Adrenal gland (tissue), 12 donors: Measurements from ENCODE around the gene DMRT1. TPM values are rescaled to one million over a fixed set of nuclear protein-coding genes. Genes with fewer than 3 reads are reported as not detected.

ENCODE experiments used
- DNase-seq, 7 donors: peaks; one replicate each; pipeline ENCODE4 v3.0.0-alpha.2; 2019 to 2020
- H3K27ac ChIP-seq, 5 donors: fragments of 200-600 bp; sonication (generic) in 4 of 5; 1 replicate in 3 of 5; 2 replicates in 2 of 5; pipeline versions ENCODE4 v1.5.1 to v1.8.0; 2016 to 2020; ENCODE audit warnings: mild to moderate bottlenecking in 1 of 5
- H3K27me3 ChIP-seq: fragments of 200-600 bp; 2 replicates; pipeline ENCODE4 v1.8.0; 2021
- H3K36me3 ChIP-seq, 2 donors: fragments of 200-600 bp; replicated peaks in 1 of 2; 1 replicate in 1 of 2; 2 replicates in 1 of 2; pipeline versions ENCODE4 v1.5.1 to v1.8.0; 2018 to 2022
- H3K4me1 ChIP-seq, 2 donors: fragments of 200-600 bp; replicated peaks in 1 of 2; 1 replicate in 1 of 2; 2 replicates in 1 of 2; pipeline versions ENCODE4 v1.5.1 to v1.8.0; 2018 to 2021
- H3K4me3 ChIP-seq, 4 donors: fragments of 200-600 bp; sonication (generic) in 3 of 4; one replicate each; pipeline ENCODE4 v1.5.1; 2016 to 2018
- H3K9me3 ChIP-seq, 3 donors: fragments of 200-600 bp; sonication (generic) in 1 of 3; replicated peaks in 1 of 3; 1 replicate in 2 of 3; 2 replicates in 1 of 3; pipeline versions ENCODE4 v1.5.1 to v1.8.0; 2016 to 2021
- POLR2A ChIP-seq, 2 donors: fragments of 450-650 bp; IDR thresholded peaks; one replicate each; pipeline ENCODE4 v1.6.1; 2017; ENCODE audit warnings: antibody characterized with exemption in 2 of 2, mild to moderate bottlenecking in 2 of 2, moderate library complexity in 1 of 2
- WGBS, 4 donors: extraction: QIAGEN DNeasy Blood & Tissue Kit in 2 of 4; methylation state at CpG; one replicate each; pipeline versions ENCODE4 v1.1.5 to v1.1.7; 2013 to 2017; 5-methylcytosine and 5-hydroxymethylcytosine counted together
- intact Hi-C, 2 donors: fragments of 100-400 bp; cut with DNase I; formaldehyde crosslinking; loops; one replicate each; pipeline versions ENCODE4 v1.14.1 to v1.15.0; 2022 to 2023
- polyA plus RNA-seq, 3 donors: library from polyadenylated mRNA; stranded (reverse); fragments of 200-250 nt in 2 of 3; fragments of 350-450 nt in 1 of 3; fragmentation: Illumina TruSeq in 1 of 3; extraction: RNeasy Lipid Tissue Mini Kit (QIAGEN cat#74804) in 1 of 3; gene quantifications; one replicate each; pipeline ENCODE4 v1.2.3, GENCODE V29; 2013 to 2014
- total RNA-seq, 9 donors: library from RNA; depleted of rRNA in 4 of 9; stranded (reverse); fragments of >200 nt in 4 of 9; fragments of 120-200 nt in 1 of 9; fragmentation: NEBNext Ultra II Directional in 1 of 9; extraction: Animal tissue kit (Norgen Biotek cat#: 25700) in 1 of 9; gene quantifications; one replicate each; pipeline versions ENCODE4 v1.1.0 to v1.2.4, GENCODE V29; 2013 to 2023
- TF ChIP-seq, protein P1 (sequence below), 6 experiments: fragments of 450-650 bp in 4 of 6; fragments of 200-600 bp in 2 of 6; sonication (generic) in 1 of 6; IDR thresholded peaks; 1 replicate in 5 of 6; 2 replicates in 1 of 6; pipeline versions ENCODE4 v1.5.1 to v1.8.0; 2016 to 2021; ENCODE audit warnings: antibody characterized with exemption in 6 of 6, mild to moderate bottlenecking in 2 of 6, moderate library complexity in 1 of 6
- donor health status: healthy with polysubstance abuse.
- donor health status: Bipolar disorder and iron deficiency.
- donor health status: DM: yes; HTN: yes; CAD: no.
- donor health status: DM: no; HTN: no; CAD: no.
- donor health status: DM: no; HTN: no; CAD: no.
- donor health status: DM: yes; HTN: yes; CAD: no.

DMRT1 gene
- total and polyA plus RNA-seq, 12 donors = 9.2 TPM; not detected in 11

DNA sequence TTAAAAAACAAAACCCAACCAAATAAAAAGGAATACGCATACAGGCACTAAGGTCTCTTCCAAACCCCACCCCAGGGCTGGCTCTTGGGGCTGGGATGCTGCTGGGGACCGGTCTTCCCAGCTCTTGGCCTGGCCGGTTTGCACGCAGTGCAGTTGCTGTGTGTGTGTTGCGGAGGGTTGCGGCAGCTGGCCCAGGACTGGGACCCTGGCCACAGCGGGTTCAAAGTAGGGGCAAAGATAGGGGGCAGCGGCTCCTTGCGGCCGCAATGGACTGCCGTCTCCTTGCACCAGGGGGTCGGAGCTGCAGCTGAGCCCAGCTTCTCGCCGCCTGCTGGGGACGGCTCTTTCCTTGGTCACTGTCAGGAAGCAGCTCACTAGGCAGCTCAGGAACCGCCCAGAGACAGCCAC, 140.0 kb downstream of the DMRT1 start:
- H3K9me3 ChIP-seq = no peaks in the 10 kb centered on the region
- H3K27me3 ChIP-seq = peaks cover 76% of the 10 kb centered on the region
- WGBS, 4 donors = 4 to 14% (median 7%) methylated on average over 16 of the region's 16 CpGs
- TF ChIP-seq POLR2A (IDR thresholded peaks at IDR 0.05) = no peak
- TF ChIP-seq, protein P1, sequence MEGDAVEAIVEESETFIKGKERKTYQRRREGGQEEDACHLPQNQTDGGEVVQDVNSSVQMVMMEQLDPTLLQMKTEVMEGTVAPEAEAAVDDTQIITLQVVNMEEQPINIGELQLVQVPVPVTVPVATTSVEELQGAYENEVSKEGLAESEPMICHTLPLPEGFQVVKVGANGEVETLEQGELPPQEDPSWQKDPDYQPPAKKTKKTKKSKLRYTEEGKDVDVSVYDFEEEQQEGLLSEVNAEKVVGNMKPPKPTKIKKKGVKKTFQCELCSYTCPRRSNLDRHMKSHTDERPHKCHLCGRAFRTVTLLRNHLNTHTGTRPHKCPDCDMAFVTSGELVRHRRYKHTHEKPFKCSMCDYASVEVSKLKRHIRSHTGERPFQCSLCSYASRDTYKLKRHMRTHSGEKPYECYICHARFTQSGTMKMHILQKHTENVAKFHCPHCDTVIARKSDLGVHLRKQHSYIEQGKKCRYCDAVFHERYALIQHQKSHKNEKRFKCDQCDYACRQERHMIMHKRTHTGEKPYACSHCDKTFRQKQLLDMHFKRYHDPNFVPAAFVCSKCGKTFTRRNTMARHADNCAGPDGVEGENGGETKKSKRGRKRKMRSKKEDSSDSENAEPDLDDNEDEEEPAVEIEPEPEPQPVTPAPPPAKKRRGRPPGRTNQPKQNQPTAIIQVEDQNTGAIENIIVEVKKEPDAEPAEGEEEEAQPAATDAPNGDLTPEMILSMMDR (IDR thresholded peaks at IDR 0.05) = no peak
- H3K27ac ChIP-seq = no peak overlapping the region
- H3K4me1 ChIP-seq = no peaks in the 10 kb centered on the region
- H3K4me3 ChIP-seq = no peak overlapping the region
- intact Hi-C loops = no loop called here
- no peaks in the 10 kb centered on the region for H3K36me3 ChIP-seq
- DNase-seq = no peak

GRCh38 chr9:982394-983230, 141.1 kb downstream of the DMRT1 start:
- TF ChIP-seq, protein P1 (IDR thresholded peaks at IDR 0.05) = no peak

GRCh38 chr9:994005-994404, 152.5 kb downstream of the DMRT1 start:
- H3K27me3 ChIP-seq = no peaks in the 10 kb centered on the region
- no peak overlapping the region for H3K27ac ChIP-seq
- no peaks in the 10 kb centered on the region for H3K36me3 ChIP-seq
- no peaks in the 10 kb centered on the region for H3K9me3 ChIP-seq
- DNase-seq = no peak
- H3K4me1 ChIP-seq = no peaks in the 10 kb centered on the region
- H3K4me3 ChIP-seq = no peak overlapping the region
- intact Hi-C loops = no loop called here
- WGBS, 4 donors = 60 to 82% (median 66%) methylated on average over 4 of the region's 4 CpGs
- TF ChIP-seq, protein P1 (IDR thresholded peaks at IDR 0.05) = no peak
- TF ChIP-seq POLR2A (IDR thresholded peaks at IDR 0.05) = no peak

More at GRCh38 chr9:982394-983230, 141.1 kb downstream of the DMRT1 start:
- DNase-seq = no peak
- intact Hi-C loops = no loop called here
- Histone ChIP-seq H3K36me3 (no peaks in the 10 kb centered on the region), H3K4me3 (no peak overlapping the region), H3K4me1 (no peaks in the 10 kb centered on the region), H3K27me3 (peaks cover 67% of the 10 kb centered on the region), H3K9me3 (no peaks in the 10 kb centered on the region), H3K27ac (no peak overlapping the region)
- 36 to 38% (median 38%) methylated on average over 15 of the region's 15 CpGs for WGBS, 4 donors

- WGBS, 4 donors = 77 to 85% (median 81%) methylated on average over 4 of the region's 4 CpGs
- intact Hi-C loops = no loop called here
- no peaks in the 10 kb centered on the region for H3K27me3 ChIP-seq
- no peak for TF ChIP-seq POLR2A (IDR thresholded peaks at IDR 0.05)
- TF ChIP-seq, protein P1 (IDR thresholded peaks at IDR 0.05) = no peak
- no peaks in the 10 kb centered on the region for H3K9me3 ChIP-seq
- H3K36me3 ChIP-seq = no peaks in the 10 kb centered on the region
- no peaks in the 10 kb centered on the region for H3K4me1 ChIP-seq
- DNase-seq = no peak
- H3K27ac ChIP-seq = no peak overlapping the region
- H3K4me3 ChIP-seq = no peak overlapping the region
Measured at GRCh38 chr9:995192-995591, 153.7 kb downstream of the DMRT1 start.
